ENCODE data around the gene ADIRF. TPM values are rescaled to one million over a fixed set of nuclear protein-coding genes. Genes with fewer than 3 reads are reported as not detected.
"Not testable (repeated sequence)": the region's sequence is repeated elsewhere in the genome, so short reads cannot be mapped to it uniquely, and the experiment has no call there.

ADIRF gene
- total RNA-seq, 2 donors from 2014 or later, result 0.53 TPM; not detected in 1

DNA sequence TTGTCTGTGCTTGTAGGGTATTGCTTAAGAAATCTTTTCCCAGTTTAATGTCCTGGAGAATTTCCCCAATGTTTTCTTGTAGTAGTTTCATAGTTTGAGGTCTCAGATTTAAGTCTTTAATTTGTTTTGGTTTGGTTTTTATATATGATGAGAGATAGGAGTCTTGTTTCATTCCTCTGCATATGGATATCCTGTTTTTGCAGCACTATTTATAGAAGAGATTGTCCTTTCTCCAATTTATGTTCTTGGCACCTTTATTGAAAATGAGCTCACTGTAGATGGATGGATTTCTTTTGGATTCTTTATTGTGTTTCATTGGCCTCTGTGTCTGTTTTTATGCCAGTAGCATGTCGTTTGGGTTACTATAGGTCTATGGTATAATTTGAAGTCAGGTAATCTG, 20.2 kb downstream of the ADIRF start:
- TF ChIP-seq, protein P1, sequence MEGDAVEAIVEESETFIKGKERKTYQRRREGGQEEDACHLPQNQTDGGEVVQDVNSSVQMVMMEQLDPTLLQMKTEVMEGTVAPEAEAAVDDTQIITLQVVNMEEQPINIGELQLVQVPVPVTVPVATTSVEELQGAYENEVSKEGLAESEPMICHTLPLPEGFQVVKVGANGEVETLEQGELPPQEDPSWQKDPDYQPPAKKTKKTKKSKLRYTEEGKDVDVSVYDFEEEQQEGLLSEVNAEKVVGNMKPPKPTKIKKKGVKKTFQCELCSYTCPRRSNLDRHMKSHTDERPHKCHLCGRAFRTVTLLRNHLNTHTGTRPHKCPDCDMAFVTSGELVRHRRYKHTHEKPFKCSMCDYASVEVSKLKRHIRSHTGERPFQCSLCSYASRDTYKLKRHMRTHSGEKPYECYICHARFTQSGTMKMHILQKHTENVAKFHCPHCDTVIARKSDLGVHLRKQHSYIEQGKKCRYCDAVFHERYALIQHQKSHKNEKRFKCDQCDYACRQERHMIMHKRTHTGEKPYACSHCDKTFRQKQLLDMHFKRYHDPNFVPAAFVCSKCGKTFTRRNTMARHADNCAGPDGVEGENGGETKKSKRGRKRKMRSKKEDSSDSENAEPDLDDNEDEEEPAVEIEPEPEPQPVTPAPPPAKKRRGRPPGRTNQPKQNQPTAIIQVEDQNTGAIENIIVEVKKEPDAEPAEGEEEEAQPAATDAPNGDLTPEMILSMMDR (conservative IDR thresholded peaks at IDR 0.05), result no peak
- no peak overlapping the region for H3K27ac ChIP-seq (ENCODE audit: low read depth, low read length)
- no peak overlapping the region for H3K9ac ChIP-seq (ENCODE audit: extremely low read depth, low read length, poor library complexity, severe bottlenecking)
- Mint-ChIP-seq H3K27me3 (ENCODE audit: insufficient read depth) (no peaks in the 10 kb centered on the region), H3K4me3 (no peak overlapping the region), H3K9me3 (no peaks in the 10 kb centered on the region), H3K36me3 (ENCODE audit: low read depth) (no peaks in the 10 kb centered on the region), H3K27ac (no peak overlapping the region), H3K4me1 (peaks cover 3% of the 10 kb centered on the region)
- no peaks in the 10 kb centered on the region for H3K9me3 ChIP-seq (ENCODE audit: control insufficient read depth, low read length)
- H3K4me3 ChIP-seq (ENCODE audit: low read length), result no peak overlapping the region
- WGBS, 2 experiments (ENCODE audit: insufficient coverage in 1 of 2, insufficient read length in 1 of 2), result 86% methylated on average over 1 of the region's 1 CpG; no CpG with 5 or more reads in 1 of the 2 experiments
- H3K27me3 ChIP-seq (ENCODE audit: control insufficient read depth, insufficient read depth, low read length, poor library complexity, severe bottlenecking), result peaks cover 5% of the 10 kb centered on the region
- H3K36me3 ChIP-seq (ENCODE audit: control insufficient read depth, insufficient read depth, low read length), result no peaks in the 10 kb centered on the region
- H3K4me1 ChIP-seq (ENCODE audit: control insufficient read depth, insufficient read depth, low read length), result no peaks in the 10 kb centered on the region
- no peak for DNase-seq

DNA sequence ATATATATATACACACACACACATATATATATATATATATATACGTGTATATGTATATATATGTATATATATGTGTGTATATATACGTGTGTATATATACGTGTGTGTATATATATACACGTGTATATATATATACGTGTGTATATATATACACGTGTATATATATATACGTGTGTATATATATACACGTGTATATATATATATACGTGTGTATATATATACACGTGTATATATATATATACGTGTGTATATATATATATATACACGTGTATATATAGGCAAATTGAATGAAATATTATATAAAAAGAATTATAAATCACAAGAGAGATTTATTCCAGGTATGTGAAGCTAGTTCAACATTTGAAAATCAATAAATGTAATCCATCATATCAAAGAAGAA, 23.1 kb downstream of the ADIRF start:
- not testable (repeated sequence) for H3K36me3 ChIP-seq (ENCODE audit: control insufficient read depth, insufficient read depth, low read length); H3K9ac ChIP-seq (ENCODE audit: extremely low read depth, low read length, poor library complexity, severe bottlenecking); H3K27me3 ChIP-seq (ENCODE audit: control insufficient read depth, insufficient read depth, low read length, poor library complexity, severe bottlenecking); H3K4me1 ChIP-seq (ENCODE audit: control insufficient read depth, insufficient read depth, low read length); H3K36me3 Mint-ChIP-seq (ENCODE audit: low read depth); H3K27me3 Mint-ChIP-seq (ENCODE audit: insufficient read depth); H3K27ac ChIP-seq (ENCODE audit: low read depth, low read length); DNase-seq; H3K27ac Mint-ChIP-seq; H3K9me3 Mint-ChIP-seq; H3K4me1 Mint-ChIP-seq; H3K4me3 Mint-ChIP-seq; H3K9me3 ChIP-seq (ENCODE audit: control insufficient read depth, low read length); H3K4me3 ChIP-seq (ENCODE audit: low read length)
- WGBS, 2 experiments (ENCODE audit: insufficient coverage in 1 of 2, insufficient read length in 1 of 2), result no CpG with 5 or more reads among the region's 12 CpGs

DNA sequence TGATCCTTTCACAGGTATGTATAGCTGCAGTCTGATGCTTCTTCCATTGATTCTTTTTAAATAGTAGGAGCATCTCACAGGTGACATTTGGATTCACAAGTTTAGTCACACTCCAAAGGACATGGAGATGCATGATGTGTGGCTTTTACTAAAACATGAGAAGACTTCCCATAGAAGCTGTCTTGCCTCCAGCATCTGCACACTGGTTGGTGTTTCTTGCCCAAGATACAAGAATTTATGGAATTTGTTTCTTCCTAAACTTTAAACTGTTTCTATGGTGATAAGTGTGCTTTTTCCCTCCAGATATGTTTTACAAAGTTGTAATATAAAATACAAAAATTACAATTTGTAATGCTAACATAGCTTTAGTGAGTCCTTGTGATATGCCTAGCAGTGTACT, 24.2 kb downstream of the ADIRF start:
- Mint-ChIP-seq H3K9me3 (no peaks in the 10 kb centered on the region), H3K27ac (no peak overlapping the region), H3K4me3 (no peak overlapping the region), H3K36me3 (ENCODE audit: low read depth) (no peaks in the 10 kb centered on the region), H3K4me1 (no peaks in the 10 kb centered on the region), H3K27me3 (ENCODE audit: insufficient read depth) (no peaks in the 10 kb centered on the region)
- no peak overlapping the region for H3K4me3 ChIP-seq (ENCODE audit: low read length)
- H3K9ac ChIP-seq (ENCODE audit: extremely low read depth, low read length, poor library complexity, severe bottlenecking), result no peak overlapping the region
- TF ChIP-seq, protein P1 (conservative IDR thresholded peaks at IDR 0.05), result no peak
- H3K27me3 ChIP-seq (ENCODE audit: control insufficient read depth, insufficient read depth, low read length, poor library complexity, severe bottlenecking), result peaks cover 5% of the 10 kb centered on the region
- no peaks in the 10 kb centered on the region for H3K4me1 ChIP-seq (ENCODE audit: control insufficient read depth, insufficient read depth, low read length)
- no peaks in the 10 kb centered on the region for H3K36me3 ChIP-seq (ENCODE audit: control insufficient read depth, insufficient read depth, low read length)
- no peaks in the 10 kb centered on the region for H3K9me3 ChIP-seq (ENCODE audit: control insufficient read depth, low read length)
- DNase-seq, result no peak
- H3K27ac ChIP-seq (ENCODE audit: low read depth, low read length), result no peak overlapping the region

DNA sequence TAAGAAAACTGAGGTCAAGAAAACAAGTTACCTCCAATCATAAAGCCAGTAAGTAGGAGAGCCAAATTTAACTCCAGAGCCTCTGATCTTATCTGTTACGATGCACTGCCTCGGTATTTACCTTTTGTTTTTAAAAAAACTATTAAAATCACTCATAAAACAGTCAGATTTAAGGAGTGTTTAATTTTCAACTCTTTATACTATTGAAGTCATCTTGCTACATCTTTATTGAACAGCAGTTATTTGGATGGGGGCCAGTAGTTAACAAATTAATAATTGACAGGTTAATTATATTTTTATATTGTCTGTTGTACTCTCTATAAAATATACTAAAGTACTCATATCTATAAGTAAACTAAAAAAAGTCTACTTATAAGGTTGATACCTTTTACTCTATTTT, 24.6 kb downstream of the ADIRF start:
- Histone ChIP-seq H3K4me1 (ENCODE audit: control insufficient read depth, insufficient read depth, low read length) (no peaks in the 10 kb centered on the region), H3K9ac (ENCODE audit: extremely low read depth, low read length, poor library complexity, severe bottlenecking) (no peak overlapping the region), H3K9me3 (ENCODE audit: control insufficient read depth, low read length) (no peaks in the 10 kb centered on the region), H3K27ac (ENCODE audit: low read depth, low read length) (no peak overlapping the region), H3K36me3 (ENCODE audit: control insufficient read depth, insufficient read depth, low read length) (no peaks in the 10 kb centered on the region), H3K4me3 (ENCODE audit: low read length) (no peak overlapping the region), H3K27me3 (ENCODE audit: control insufficient read depth, insufficient read depth, low read length, poor library complexity, severe bottlenecking) (peaks cover 5% of the 10 kb centered on the region)
- Mint-ChIP-seq H3K9me3 (no peaks in the 10 kb centered on the region), H3K36me3 (ENCODE audit: low read depth) (no peaks in the 10 kb centered on the region), H3K27ac (no peak overlapping the region), H3K4me1 (no peaks in the 10 kb centered on the region), H3K27me3 (ENCODE audit: insufficient read depth) (no peaks in the 10 kb centered on the region), H3K4me3 (no peak overlapping the region)
- 85% methylated on average over 2 of the region's 2 CpGs; no CpG with 5 or more reads in 1 of the 2 experiments for WGBS, 2 experiments (ENCODE audit: insufficient coverage in 1 of 2, insufficient read length in 1 of 2)
- no peak for DNase-seq
- TF ChIP-seq, protein P1 (conservative IDR thresholded peaks at IDR 0.05), result no peak

DNA sequence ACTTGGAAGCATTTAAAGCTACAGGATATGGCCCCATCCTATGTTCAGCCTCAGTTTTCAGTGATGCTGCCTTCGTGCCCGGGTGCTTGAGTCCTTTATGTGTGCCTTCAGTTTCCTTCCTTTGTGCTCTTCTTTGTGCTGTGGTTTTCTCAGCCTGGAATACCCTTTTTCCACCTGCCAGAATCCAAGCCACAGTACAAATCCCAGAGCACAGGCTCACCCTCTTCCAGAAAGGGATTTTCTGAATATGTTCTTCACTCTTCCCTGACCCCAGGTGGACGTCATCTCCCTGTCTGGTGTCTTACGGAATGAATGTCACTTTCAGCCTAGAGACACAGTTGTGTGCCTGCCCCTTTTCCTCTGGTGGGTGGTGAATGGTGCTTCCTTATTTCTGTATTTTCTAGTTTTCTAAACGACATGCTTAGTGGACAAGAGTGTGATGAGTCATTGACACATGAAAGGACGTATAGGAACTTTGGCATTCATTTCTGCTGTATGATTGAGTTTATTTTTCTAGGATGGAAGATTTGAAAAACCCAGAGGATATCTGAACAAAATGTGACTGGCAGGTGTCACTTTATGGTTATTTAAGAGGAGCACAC, 31.6 kb downstream of the ADIRF start:
- not testable (repeated sequence) for H3K9ac ChIP-seq (ENCODE audit: extremely low read depth, low read length, poor library complexity, severe bottlenecking)

More for the DNA sequence above, 31.6 kb downstream of the ADIRF start:
- H3K36me3 Mint-ChIP-seq (ENCODE audit: low read depth); H3K27ac ChIP-seq (ENCODE audit: low read depth, low read length); H3K27me3 Mint-ChIP-seq (ENCODE audit: insufficient read depth); DNase-seq; H3K4me3 ChIP-seq (ENCODE audit: low read length); H3K4me1 ChIP-seq (ENCODE audit: control insufficient read depth, insufficient read depth, low read length); H3K4me3 Mint-ChIP-seq; H3K27ac Mint-ChIP-seq; H3K27me3 ChIP-seq (ENCODE audit: control insufficient read depth, insufficient read depth, low read length, poor library complexity, severe bottlenecking); H3K36me3 ChIP-seq (ENCODE audit: control insufficient read depth, insufficient read depth, low read length); H3K9me3 ChIP-seq (ENCODE audit: control insufficient read depth, low read length); H3K9me3 Mint-ChIP-seq; H3K4me1 Mint-ChIP-seq: not testable (repeated sequence)
- 88 to 92% methylated on average over 4 to 6 of the region's 6 CpGs for WGBS, 2 experiments (ENCODE audit: insufficient coverage in 1 of 2, insufficient read length in 1 of 2)
